IgD-negative memory B cell (primary cell): Measurements from ENCODE around the gene DCLK2. TPM values are rescaled to one million over a fixed set of nuclear protein-coding genes. Genes with fewer than 3 reads are reported as not detected.

ENCODE experiments used
- H3K27ac Mint-ChIP-seq, 3 donors: one replicate each; pipeline ENCODE4 v1.8.0; 2020 to 2022; ENCODE audit warnings: mild to moderate bottlenecking in 3 of 3, mixed read lengths in 3 of 3, moderate library complexity in 1 of 3
- H3K27me3 Mint-ChIP-seq: one replicate; pipeline ENCODE4 v1.8.0; 2021; ENCODE audit warnings: mixed read lengths
- H3K36me3 Mint-ChIP-seq: one replicate; pipeline ENCODE4 v1.8.0; 2020; ENCODE audit warnings: mild to moderate bottlenecking, mixed read lengths
- H3K4me1 Mint-ChIP-seq, 3 donors: one replicate each; pipeline ENCODE4 v1.8.0; 2020 to 2022; ENCODE audit warnings: mixed read lengths in 3 of 3, mild to moderate bottlenecking in 1 of 3
- H3K4me3 Mint-ChIP-seq, 4 donors: one replicate each; pipeline ENCODE4 v1.8.0; 2020 to 2022; ENCODE audit warnings: mild to moderate bottlenecking in 4 of 4, mixed read lengths in 4 of 4, moderate library complexity in 3 of 4
- H3K9me3 Mint-ChIP-seq, 3 donors: one replicate each; pipeline ENCODE4 v1.8.0; 2020 to 2021; ENCODE audit warnings: mixed read lengths in 3 of 3, mild to moderate bottlenecking in 1 of 3
- polyA plus RNA-seq: library from polyadenylated mRNA; unstranded; fragments of 300-500 nt; fragmentation: Illumina TruSeq; gene quantifications from one replicate; pipeline ENCODE4 v1.2.3, GENCODE V29; 2021

DCLK2 gene
- polyA plus RNA-seq, 1 donor from 2014 or later = 2.3 TPM

DNA sequence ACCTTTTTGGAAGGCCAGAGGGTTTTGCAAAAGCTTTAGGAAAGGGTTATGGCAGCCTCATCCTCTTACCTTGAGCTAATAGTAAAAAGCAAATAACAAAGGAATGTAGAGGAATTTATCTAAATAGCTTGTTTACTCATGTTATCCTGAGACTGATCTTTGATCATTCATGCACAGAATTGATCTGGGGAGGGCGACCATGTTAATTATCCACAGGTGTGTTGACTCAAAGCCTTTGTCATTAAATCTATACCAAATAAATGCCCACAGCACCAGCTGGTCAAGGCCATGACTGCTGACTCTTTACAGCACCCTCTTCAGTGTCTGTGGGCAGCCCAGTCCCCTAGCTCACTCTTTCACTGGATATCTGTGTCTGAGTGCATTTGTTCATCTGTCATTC, 22.8 kb upstream of the DCLK2 start:
- peaks cover 0 to 10% (median 2%) of the 10 kb centered on the region in 3 donors for H3K9me3 Mint-ChIP-seq
- no peak overlapping the region for H3K27ac Mint-ChIP-seq
- no peaks in the 10 kb centered on the region for H3K4me1 Mint-ChIP-seq
- H3K27me3 Mint-ChIP-seq = no peaks in the 10 kb centered on the region
- no peak overlapping the region for H3K4me3 Mint-ChIP-seq
- no peaks in the 10 kb centered on the region for H3K36me3 Mint-ChIP-seq

DNA sequence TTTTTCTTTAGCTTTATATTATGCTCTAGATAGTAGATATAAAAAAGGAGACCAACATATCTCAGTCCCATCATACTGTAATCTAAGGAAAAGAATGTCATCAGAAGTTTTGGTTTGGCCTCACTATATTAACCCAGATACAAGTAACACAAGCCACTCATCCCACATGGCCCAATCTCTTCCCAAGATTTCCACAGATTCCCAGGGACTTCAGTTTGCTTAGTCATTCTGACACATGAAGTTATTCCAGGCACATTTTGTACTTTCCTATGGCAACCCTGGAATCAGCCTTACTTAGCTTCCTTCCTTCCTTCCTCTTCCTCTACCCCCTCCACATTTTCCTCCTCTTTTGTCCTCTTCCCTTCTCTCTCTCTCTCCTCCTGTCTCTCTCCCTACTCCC, 21.7 kb upstream of the DCLK2 start:
- H3K27me3 Mint-ChIP-seq = no peaks in the 10 kb centered on the region
- H3K9me3 Mint-ChIP-seq = peaks cover 0 to 10% (median 2%) of the 10 kb centered on the region in 3 donors
- H3K27ac Mint-ChIP-seq = no peak overlapping the region

DNA sequence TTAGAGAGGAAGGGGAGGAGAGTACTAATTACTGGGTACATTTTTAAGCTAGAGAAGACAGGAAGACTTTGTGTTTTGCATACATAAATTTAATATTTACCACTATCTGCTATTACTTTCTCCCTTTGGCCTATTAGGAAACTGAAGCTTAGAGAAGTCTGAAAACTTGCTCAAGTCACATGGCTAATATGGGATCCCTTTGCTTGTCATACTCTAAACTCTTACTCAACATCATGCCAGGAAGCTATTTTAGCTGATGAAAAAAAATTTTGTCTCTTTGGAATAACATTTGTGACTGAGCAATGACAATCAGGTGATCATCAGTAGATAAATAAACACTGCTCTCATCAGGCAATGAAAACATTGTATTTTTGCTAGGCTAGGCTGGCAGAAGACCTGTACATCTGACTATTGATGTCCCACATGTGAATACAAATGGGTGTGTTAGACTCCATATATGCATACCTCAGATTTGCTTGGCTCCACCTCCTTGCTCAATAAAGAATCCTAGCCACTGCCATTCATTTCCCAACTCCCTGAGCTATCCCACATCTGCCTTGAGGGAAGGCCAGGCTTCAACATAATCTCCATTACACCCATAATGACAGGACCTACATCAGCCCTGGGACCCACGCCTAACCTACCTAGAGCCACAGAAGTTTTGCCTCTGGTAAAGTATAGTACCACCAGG, 17.0 kb upstream of the DCLK2 start:
- Mint-ChIP-seq H3K27me3 (peaks cover 2% of the 10 kb centered on the region), H3K4me1 (no peaks in the 10 kb centered on the region), H3K36me3 (peaks cover 2% of the 10 kb centered on the region), H3K4me3 (no peak overlapping the region), H3K27ac (no peak overlapping the region), H3K9me3 (peaks cover 0 to 8% (median 2%) of the 10 kb centered on the region in 3 donors)

More for the DNA sequence above, 21.7 kb upstream of the DCLK2 start:
- H3K4me1 Mint-ChIP-seq = no peaks in the 10 kb centered on the region
- no peak overlapping the region for H3K4me3 Mint-ChIP-seq
- H3K36me3 Mint-ChIP-seq = no peaks in the 10 kb centered on the region

DNA sequence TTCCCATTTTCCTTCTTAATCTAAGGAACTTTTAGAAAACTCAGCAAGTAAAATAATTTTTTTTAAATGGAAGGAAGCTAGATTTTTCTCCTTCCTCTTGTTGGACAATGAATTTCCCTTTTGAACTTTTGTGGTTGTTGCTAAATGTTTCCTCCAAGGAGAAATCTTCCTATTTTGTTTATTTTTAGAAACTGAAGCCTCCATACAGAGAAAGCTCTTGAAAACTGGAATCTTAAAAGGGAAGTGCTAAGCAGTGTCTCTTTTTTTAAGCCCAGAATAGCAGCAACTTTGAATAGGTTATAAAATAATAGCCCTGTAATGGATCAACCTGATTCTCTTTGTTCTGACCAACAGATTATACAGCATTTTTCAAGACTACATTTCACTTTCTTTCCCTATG, 15.1 kb upstream of the DCLK2 start:
- H3K4me1 Mint-ChIP-seq = peaks cover 0 to 7% (median 0%) of the 10 kb centered on the region in 3 donors
- no peak overlapping the region for H3K4me3 Mint-ChIP-seq
- H3K27me3 Mint-ChIP-seq = peaks cover 5% of the 10 kb centered on the region
- no peak overlapping the region for H3K27ac Mint-ChIP-seq
- H3K36me3 Mint-ChIP-seq = peaks cover 2% of the 10 kb centered on the region
- peaks cover 0 to 8% (median 2%) of the 10 kb centered on the region in 3 donors for H3K9me3 Mint-ChIP-seq

DNA sequence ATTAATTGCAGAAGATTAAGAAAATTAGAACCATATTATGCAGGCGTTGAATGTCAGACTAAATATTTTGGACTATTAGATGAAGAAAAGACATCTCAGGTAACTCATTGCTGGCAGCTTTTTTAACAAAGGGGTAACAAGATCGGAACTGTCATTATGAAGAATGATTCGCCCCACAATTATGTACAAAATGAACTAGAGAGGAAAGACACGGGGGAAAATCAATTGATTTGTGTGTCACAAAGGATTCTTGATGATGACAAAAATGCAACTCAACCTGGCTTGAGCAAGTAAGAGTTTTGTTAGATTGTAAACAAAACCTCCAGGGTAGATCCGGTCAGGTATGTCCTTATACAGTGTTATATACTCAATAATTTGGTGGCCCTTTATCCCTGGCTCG, 12.5 kb upstream of the DCLK2 start:
- Mint-ChIP-seq H3K27ac (no peak overlapping the region), H3K4me3 (no peak overlapping the region), H3K4me1 (peaks cover 0 to 7% (median 0%) of the 10 kb centered on the region in 3 donors), H3K9me3 (peaks cover 0 to 3% (median 2%) of the 10 kb centered on the region in 3 donors), H3K27me3 (peaks cover 5% of the 10 kb centered on the region), H3K36me3 (peaks cover 2% of the 10 kb centered on the region)

DNA sequence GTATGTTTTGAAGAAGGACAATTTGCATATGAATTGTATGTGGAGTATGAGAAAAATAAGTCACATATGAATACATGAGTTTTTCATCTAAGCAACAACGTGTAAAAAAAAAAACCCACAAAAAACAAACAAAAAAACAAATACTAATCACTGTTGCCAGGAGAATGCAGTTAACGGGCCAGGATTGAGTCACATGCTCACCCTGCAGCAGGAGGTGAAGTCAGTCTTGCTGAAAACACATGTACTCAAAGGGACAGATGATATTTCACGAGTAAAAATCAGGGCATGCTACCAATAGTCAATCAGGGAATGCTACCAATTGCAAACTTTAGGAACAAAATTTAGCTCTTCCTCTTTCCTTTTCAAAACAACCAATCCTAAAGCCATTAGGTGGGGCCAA, 10.4 kb upstream of the DCLK2 start:
- peaks cover 5% of the 10 kb centered on the region for H3K27me3 Mint-ChIP-seq
- peaks cover 0 to 7% (median 0%) of the 10 kb centered on the region in 3 donors for H3K4me1 Mint-ChIP-seq
- peaks cover 2% of the 10 kb centered on the region for H3K36me3 Mint-ChIP-seq
- H3K4me3 Mint-ChIP-seq = no peak overlapping the region
- peak overlapping the region in 1 of 3 donors; percentile 25 for H3K27ac Mint-ChIP-seq
- peaks cover 0 to 3% (median 2%) of the 10 kb centered on the region in 3 donors for H3K9me3 Mint-ChIP-seq

DNA sequence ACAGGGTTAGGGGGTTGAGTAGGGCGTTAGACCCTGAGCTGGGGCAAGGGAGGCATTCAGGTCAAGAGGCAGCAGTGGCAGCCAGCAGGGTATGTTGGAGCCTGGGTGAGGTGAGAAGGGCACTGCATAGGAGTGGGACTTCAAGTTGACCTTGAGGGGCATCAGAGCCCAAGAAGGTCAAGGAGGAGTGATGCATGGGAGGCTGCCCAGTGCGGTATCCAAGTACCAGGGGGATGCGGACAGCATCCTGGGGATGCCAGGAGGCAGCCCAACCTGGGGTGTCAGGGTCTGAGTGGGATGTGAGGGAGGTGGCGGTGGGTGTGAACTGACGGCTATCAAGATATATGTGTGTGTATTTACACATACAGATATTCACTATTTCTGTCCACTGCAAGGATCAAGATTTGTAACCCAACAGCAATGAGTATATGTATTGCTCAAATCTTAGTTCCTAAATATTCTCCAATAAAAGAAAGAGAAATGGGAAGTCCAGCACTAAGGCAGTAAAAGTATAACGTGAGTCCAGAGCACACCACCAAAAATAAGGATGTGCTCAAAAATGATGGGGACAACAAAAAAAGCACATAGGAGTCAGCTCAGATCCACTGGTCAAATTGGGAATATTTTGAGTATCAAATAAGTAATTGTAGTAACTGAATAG, 9.8 kb upstream of the DCLK2 start:
- H3K4me3 Mint-ChIP-seq = no peak overlapping the region
- peaks cover 5% of the 10 kb centered on the region for H3K27me3 Mint-ChIP-seq
- peaks cover 0 to 7% (median 0%) of the 10 kb centered on the region in 3 donors for H3K4me1 Mint-ChIP-seq
- no peak overlapping the region for H3K27ac Mint-ChIP-seq
- peaks cover 0 to 3% (median 2%) of the 10 kb centered on the region in 3 donors for H3K9me3 Mint-ChIP-seq
- peaks cover 2% of the 10 kb centered on the region for H3K36me3 Mint-ChIP-seq

DNA sequence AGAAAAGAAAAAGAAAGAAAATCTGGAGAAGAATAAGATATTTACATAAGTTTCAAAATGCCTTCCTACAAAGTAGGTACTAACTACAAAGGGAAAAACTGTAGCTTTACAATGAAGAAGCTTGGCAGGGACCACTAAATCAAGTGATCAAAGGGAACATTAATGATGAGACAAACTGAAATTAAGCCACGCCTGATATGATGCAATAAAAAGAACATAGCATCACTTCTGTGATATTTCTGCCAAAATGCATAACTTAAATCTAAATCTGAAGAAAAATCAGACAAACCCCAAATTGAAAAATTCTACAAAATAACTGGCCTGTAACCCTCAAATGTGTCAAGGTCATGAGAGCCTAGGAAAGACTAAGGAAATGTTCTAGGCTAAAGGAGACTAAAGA, 8.9 kb upstream of the DCLK2 start:
- peaks cover 0 to 3% (median 2%) of the 10 kb centered on the region in 3 donors for H3K9me3 Mint-ChIP-seq
- H3K36me3 Mint-ChIP-seq = no peaks in the 10 kb centered on the region

DNA sequence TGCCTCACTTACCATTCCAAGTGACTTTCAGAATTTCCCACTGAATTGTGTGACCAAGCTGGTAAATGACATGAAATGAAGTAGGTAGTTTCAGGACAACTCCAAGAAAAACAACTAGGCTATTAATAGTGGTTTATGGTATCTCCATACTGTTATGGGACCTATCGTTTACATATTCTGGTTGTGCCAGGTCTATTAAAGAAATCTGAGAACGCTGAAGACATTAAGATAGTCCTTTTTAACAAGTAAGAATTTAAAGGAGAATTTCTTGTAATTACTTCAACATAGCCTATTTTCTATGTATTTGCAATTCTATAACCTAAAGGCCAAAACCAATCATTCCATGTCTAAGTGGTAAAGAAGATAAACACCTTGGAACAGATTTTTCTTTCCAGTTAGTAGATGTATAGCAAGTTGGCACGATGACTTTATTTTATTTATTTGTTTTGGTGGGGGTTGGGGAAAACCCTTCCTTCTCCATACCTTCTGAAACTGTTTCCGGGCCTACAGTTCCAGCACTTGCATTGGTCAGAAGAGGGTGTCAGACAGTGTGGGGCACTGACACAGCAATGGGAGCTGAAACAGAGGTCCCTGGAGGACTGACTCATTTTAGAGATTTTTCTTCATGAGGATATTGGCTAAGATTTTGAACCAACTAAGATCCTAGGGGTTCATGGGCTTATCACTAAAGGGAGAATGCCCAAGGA, 7.6 kb upstream of the DCLK2 start:
- peaks cover 8% of the 10 kb centered on the region for H3K27me3 Mint-ChIP-seq
- H3K4me3 Mint-ChIP-seq = no peak overlapping the region
- peaks cover 0 to 3% (median 0%) of the 10 kb centered on the region in 3 donors for H3K9me3 Mint-ChIP-seq
- H3K27ac Mint-ChIP-seq = no peak overlapping the region
- peaks cover 0 to 7% (median 0%) of the 10 kb centered on the region in 3 donors for H3K4me1 Mint-ChIP-seq
- no peaks in the 10 kb centered on the region for H3K36me3 Mint-ChIP-seq

More for the DNA sequence above, 8.9 kb upstream of the DCLK2 start:
- Mint-ChIP-seq H3K27me3 (peaks cover 3% of the 10 kb centered on the region), H3K4me3 (no peak overlapping the region), H3K4me1 (peaks cover 0 to 7% (median 0%) of the 10 kb centered on the region in 3 donors), H3K27ac (no peak overlapping the region)

DNA sequence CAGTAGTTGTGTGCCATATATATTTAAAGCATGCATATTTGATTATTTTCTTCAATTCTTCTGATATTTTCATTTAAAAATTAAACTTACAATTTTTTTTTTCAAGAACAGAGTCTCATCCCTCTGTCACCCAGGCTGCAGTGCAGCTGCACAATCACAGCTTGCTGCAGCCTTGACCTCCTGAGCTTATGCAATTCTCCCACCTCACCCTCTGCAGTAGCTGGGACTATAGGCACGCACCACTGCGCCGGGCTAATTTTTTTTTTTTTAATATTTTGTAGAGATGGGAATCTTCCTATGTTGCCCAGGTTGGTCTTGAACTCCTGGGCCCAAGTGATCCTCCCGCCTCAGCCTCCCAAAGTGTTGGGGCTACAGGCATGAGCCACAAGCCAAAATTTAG, 5.8 kb upstream of the DCLK2 start:
- Mint-ChIP-seq H3K36me3 (no peaks in the 10 kb centered on the region), H3K9me3 (peaks cover 0 to 3% (median 0%) of the 10 kb centered on the region in 3 donors), H3K27me3 (peaks cover 15% of the 10 kb centered on the region), H3K4me1 (peaks cover 0 to 7% (median 2%) of the 10 kb centered on the region in 3 donors), H3K27ac (no peak overlapping the region), H3K4me3 (no peak overlapping the region)

DNA sequence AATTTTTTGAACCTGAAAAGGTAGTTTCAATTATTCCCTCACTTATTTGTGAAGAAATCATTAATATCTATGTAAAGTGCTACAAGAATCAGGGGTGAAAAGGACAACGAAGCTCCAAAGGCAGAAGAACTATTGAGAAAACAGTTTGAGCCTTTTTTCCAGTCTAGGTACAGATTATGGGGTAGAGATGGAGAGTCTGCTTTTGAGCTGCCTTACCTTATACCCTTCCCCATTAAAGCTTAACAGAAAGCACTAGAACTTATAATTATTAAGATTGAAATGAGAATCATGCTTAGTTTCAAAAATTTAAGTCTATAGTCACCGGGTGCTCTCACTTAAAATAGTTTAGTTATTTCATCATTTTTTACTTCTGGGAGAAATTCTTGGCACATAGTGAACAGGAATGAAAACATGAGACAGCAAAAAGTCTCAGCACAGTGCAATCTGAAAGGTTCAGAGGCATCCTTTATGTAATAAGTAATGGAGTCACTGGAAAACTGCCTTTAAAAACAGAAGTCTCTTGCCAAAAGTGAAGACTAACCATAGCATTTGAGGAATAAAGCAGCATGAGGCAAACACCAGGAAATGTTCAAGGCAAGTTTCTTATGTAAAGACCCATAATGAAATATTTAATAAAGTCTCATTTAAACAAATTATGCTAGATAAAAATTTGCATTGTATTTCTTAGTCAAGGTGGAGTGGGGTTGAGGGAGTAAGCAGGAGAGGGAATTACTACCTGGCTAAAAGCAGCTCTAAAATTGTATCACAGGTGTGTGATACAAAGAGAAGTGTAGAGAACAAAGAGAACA, 5.1 kb upstream of the DCLK2 start:
- H3K27ac Mint-ChIP-seq = no peak overlapping the region
- H3K36me3 Mint-ChIP-seq = no peaks in the 10 kb centered on the region
- H3K4me1 Mint-ChIP-seq = peaks cover 0 to 5% (median 3%) of the 10 kb centered on the region in 3 donors
- H3K9me3 Mint-ChIP-seq = peaks cover 0 to 3% (median 0%) of the 10 kb centered on the region in 3 donors
- H3K27me3 Mint-ChIP-seq = peaks cover 19% of the 10 kb centered on the region
- no peak overlapping the region for H3K4me3 Mint-ChIP-seq

DNA sequence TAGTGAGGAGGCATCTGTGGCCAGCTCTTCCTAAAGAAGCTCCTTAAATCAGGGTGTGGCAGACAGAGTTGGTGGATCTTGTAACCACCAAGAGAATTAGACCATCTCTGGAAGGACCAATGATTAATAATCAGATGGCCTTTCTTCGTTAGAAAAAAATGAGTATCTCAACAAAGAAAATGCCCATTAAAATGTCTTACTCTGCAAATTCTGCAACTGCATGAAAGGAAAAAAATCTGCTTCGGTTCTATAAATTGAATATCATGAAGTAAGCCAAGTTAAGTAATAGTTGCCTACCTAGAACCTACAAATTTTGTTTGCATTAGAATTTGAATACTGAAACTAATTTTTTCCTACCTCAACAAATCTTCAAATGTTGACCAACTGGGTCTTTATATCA, 4.2 kb upstream of the DCLK2 start:
- H3K36me3 Mint-ChIP-seq = no peaks in the 10 kb centered on the region
- no peak overlapping the region for H3K4me3 Mint-ChIP-seq
- H3K4me1 Mint-ChIP-seq = peaks cover 0 to 5% (median 3%) of the 10 kb centered on the region in 3 donors
- peaks cover 0 to 3% (median 0%) of the 10 kb centered on the region in 3 donors for H3K9me3 Mint-ChIP-seq
- H3K27me3 Mint-ChIP-seq = peaks cover 19% of the 10 kb centered on the region
- no peak overlapping the region for H3K27ac Mint-ChIP-seq

DNA sequence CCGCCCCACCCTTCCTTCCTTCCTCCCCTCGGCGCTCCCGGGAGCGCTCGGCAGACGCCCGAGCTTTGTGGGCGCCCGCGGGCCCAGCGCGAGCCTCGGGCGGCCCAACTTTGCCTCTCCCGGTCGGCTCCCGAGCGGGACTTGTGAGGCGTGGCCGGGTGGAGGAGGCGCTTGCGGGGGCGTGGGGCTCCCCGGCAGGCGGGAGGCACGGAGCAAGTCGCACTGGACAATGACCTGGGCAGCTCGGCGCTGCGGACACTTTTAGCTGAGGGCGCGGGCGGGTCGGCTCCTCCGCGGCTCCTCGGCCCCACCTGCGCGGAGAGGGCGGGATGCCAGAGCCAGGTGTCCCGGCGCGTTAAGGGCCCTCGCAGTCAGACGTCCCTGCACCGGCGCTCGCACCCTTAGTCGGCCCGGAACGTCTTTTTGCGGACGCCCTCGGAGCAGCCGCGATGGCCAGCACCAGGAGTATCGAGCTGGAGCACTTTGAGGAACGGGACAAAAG, 385 bp downstream of the DCLK2 start:
- peaks cover 7 to 24% (median 16%) of the 10 kb centered on the region in 3 donors for H3K4me1 Mint-ChIP-seq
- H3K9me3 Mint-ChIP-seq = peaks cover 0 to 3% (median 0%) of the 10 kb centered on the region in 3 donors
- no peak overlapping the region for H3K27ac Mint-ChIP-seq
- H3K27me3 Mint-ChIP-seq = peaks cover 23% of the 10 kb centered on the region
- no peaks in the 10 kb centered on the region for H3K36me3 Mint-ChIP-seq
- H3K4me3 Mint-ChIP-seq = peak overlapping the region; percentile 83 to 99 (median 88)

DNA sequence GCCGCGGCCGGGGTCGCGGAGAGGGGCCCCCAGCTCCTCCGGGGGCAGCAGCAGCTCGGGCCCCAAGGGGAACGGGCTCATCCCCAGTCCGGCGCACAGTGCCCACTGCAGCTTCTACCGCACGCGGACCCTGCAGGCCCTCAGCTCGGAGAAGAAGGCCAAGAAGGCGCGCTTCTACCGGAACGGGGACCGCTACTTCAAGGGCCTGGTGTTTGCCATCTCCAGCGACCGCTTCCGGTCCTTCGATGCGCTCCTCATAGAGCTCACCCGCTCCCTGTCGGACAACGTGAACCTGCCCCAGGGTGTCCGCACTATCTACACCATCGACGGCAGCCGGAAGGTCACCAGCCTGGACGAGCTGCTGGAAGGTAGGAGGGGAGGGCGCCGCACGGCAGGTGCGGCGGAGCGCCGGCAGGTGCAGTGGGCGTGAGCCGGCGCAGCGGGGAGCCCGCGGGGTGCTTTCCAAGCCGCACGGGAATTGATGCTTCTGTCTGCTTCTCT, 886 bp downstream of the DCLK2 start:
- Mint-ChIP-seq H3K4me1 (peaks cover 7 to 24% (median 16%) of the 10 kb centered on the region in 3 donors), H3K9me3 (peaks cover 0 to 3% (median 0%) of the 10 kb centered on the region in 3 donors), H3K27me3 (peaks cover 23% of the 10 kb centered on the region), H3K36me3 (no peaks in the 10 kb centered on the region), H3K27ac (peak overlapping the region in 2 of 3 donors; percentile 90 to 93), H3K4me3 (peak overlapping the region; percentile 85 to 99 (median 88))
